HCT116 (cell line): ENCODE results near the gene ESRRG.

Experiments
- CBX3 ChIP-seq: IDR thresholded peaks from 2 replicates; pipeline ENCODE4 v1.6.1; 2012; ENCODE audit warnings: low read depth
- CEBPB ChIP-seq: IDR thresholded peaks from 2 replicates; pipeline ENCODE4 v1.6.1; 2012; ENCODE audit warnings: low read depth
- EGR1 ChIP-seq: IDR thresholded peaks from 2 replicates; pipeline ENCODE4 v1.6.1; 2012; ENCODE audit warnings: low read depth
- EZH2 ChIP-seq: fragments of 200-600 bp; sonication (generic); IDR thresholded peaks from 2 replicates; pipeline ENCODE4 v1.6.1; 2017; ENCODE audit warnings: antibody characterized with exemption, mixed run types
- FOSL1 ChIP-seq: IDR thresholded peaks from 2 replicates; pipeline ENCODE4 v1.6.1; 2012; ENCODE audit warnings: low read depth
- POLR2A ChIP-seq: IDR thresholded peaks from 2 replicates; pipeline ENCODE4 v1.7.0; 2011; ENCODE audit warnings: borderline replicate concordance; ENCODE audit not compliant: insufficient read depth, insufficient read length; ENCODE audit errors: extremely low read depth
- POLR2AphosphoS5 ChIP-seq: IDR thresholded peaks from 2 replicates; pipeline ENCODE4 v1.6.1; 2011; ENCODE audit warnings: mild to moderate bottlenecking, low read depth, low read length, moderate library complexity
- SIN3A ChIP-seq: IDR thresholded peaks from 2 replicates; pipeline ENCODE4 v1.6.1; 2012; ENCODE audit warnings: low read depth
- SP1 ChIP-seq: IDR thresholded peaks from 2 replicates; pipeline ENCODE4 v1.6.1; 2012; ENCODE audit warnings: low read depth
- ZNF274 ChIP-seq: fragments of 200-500 bp; sonication (Bioruptor generic); IDR thresholded peaks from 2 replicates; pipeline ENCODE4 v1.6.1; 2014; ENCODE audit warnings: mild to moderate bottlenecking, low read depth, low read length, inconsistent platforms
- TF ChIP-seq, protein P1 (sequence below), 3 experiments: fragments of 200-600 bp in 1 of 3; sonication (generic) in 1 of 3; IDR thresholded peaks in 2 of 3; conservative IDR thresholded peaks in 1 of 3; 2 replicates each; pipeline ENCODE4 v1.5.1; 2012 to 2017; ENCODE audit warnings: low read depth in 2 of 3, low read length in 2 of 3, antibody characterized with exemption in 1 of 3, borderline replicate concordance in 1 of 3, control low read depth in 1 of 3, mild to moderate bottlenecking in 1 of 3, mixed read lengths in 1 of 3, mixed run types in 1 of 3, moderate library complexity in 1 of 3; ENCODE audit not compliant: insufficient read depth in 1 of 3
- TF ChIP-seq, protein P2 (sequence below): IDR thresholded peaks from 2 replicates; pipeline ENCODE4 v1.6.1; 2012
- TF ChIP-seq, protein P3 (sequence below): IDR thresholded peaks from 2 replicates; pipeline ENCODE4 v1.6.1; 2011; ENCODE audit warnings: mild to moderate bottlenecking, low read length, moderate library complexity; ENCODE audit not compliant: insufficient replicate concordance; ENCODE audit errors: extremely low read depth

DNA sequence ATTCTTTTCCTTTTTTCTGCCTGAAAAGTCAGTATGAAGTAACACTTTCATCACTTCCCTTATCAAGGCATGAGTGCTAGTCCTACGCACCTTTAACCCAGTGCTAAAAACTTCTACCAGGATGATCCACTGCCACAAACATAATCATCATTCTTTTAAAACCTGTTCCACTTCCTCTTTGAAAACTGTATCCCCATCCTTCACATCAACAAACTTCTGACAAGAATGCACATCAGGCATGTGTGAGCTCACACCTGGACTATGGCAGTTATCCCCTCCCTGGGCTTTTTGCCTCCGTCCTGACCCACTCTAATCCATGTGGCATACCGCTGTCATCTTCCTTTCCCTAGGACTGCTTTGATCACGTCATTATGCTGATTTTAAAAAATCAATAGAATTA lies 70.2 kb downstream of the ESRRG start:
- TF ChIP-seq, protein P1, sequence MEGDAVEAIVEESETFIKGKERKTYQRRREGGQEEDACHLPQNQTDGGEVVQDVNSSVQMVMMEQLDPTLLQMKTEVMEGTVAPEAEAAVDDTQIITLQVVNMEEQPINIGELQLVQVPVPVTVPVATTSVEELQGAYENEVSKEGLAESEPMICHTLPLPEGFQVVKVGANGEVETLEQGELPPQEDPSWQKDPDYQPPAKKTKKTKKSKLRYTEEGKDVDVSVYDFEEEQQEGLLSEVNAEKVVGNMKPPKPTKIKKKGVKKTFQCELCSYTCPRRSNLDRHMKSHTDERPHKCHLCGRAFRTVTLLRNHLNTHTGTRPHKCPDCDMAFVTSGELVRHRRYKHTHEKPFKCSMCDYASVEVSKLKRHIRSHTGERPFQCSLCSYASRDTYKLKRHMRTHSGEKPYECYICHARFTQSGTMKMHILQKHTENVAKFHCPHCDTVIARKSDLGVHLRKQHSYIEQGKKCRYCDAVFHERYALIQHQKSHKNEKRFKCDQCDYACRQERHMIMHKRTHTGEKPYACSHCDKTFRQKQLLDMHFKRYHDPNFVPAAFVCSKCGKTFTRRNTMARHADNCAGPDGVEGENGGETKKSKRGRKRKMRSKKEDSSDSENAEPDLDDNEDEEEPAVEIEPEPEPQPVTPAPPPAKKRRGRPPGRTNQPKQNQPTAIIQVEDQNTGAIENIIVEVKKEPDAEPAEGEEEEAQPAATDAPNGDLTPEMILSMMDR (IDR thresholded peaks at IDR 0.05 in 2 of 3, conservative IDR thresholded peaks at IDR 0.05 in 1 of 3; ENCODE audit: borderline replicate concordance in 1 of 3, insufficient read depth in 1 of 3, low read depth in 2 of 3, low read length in 2 of 3), result no peak
- no peak for TF ChIP-seq POLR2A
- TF ChIP-seq SP1, result no peak
- no peak for TF ChIP-seq CEBPB
- TF ChIP-seq, protein P2, sequence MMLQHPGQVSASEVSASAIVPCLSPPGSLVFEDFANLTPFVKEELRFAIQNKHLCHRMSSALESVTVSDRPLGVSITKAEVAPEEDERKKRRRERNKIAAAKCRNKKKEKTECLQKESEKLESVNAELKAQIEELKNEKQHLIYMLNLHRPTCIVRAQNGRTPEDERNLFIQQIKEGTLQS, result no peak
- no peak for TF ChIP-seq EGR1
- no peak for TF ChIP-seq SIN3A
- no peak for TF ChIP-seq POLR2AphosphoS5
- no peak for TF ChIP-seq EZH2
- no peak for TF ChIP-seq ZNF274
- TF ChIP-seq, protein P3, sequence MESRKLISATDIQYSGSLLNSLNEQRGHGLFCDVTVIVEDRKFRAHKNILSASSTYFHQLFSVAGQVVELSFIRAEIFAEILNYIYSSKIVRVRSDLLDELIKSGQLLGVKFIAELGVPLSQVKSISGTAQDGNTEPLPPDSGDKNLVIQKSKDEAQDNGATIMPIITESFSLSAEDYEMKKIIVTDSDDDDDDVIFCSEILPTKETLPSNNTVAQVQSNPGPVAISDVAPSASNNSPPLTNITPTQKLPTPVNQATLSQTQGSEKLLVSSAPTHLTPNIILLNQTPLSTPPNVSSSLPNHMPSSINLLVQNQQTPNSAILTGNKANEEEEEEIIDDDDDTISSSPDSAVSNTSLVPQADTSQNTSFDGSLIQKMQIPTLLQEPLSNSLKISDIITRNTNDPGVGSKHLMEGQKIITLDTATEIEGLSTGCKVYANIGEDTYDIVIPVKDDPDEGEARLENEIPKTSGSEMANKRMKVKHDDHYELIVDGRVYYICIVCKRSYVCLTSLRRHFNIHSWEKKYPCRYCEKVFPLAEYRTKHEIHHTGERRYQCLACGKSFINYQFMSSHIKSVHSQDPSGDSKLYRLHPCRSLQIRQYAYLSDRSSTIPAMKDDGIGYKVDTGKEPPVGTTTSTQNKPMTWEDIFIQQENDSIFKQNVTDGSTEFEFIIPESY, result no peak
- no peak for TF ChIP-seq CBX3
- no peak for TF ChIP-seq FOSL1
